NCI-H187 (cell line): ENCODE measurements around the gene ZBTB46.
"Not testable (repeated sequence)": the region's sequence is repeated elsewhere in the genome, so short reads cannot be mapped to it uniquely, and the experiment has no call there.

ENCODE experiments used
- DNase-seq, 2 experiments: peaks; one replicate each; lab custom pipeline; 2025; lab: John Stamatoyannopoulos, UW

Gene ZBTB46, protein sequence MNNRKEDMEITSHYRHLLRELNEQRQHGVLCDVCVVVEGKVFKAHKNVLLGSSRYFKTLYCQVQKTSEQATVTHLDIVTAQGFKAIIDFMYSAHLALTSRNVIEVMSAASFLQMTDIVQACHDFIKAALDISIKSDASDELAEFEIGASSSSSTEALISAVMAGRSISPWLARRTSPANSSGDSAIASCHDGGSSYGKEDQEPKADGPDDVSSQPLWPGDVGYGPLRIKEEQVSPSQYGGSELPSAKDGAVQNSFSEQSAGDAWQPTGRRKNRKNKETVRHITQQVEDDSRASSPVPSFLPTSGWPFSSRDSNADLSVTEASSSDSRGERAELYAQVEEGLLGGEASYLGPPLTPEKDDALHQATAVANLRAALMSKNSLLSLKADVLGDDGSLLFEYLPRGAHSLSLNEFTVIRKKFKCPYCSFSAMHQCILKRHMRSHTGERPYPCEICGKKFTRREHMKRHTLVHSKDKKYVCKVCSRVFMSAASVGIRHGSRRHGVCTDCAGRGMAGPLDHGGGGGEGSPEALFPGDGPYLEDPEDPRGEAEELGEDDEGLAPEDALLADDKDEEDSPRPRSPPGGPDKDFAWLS

DNA sequence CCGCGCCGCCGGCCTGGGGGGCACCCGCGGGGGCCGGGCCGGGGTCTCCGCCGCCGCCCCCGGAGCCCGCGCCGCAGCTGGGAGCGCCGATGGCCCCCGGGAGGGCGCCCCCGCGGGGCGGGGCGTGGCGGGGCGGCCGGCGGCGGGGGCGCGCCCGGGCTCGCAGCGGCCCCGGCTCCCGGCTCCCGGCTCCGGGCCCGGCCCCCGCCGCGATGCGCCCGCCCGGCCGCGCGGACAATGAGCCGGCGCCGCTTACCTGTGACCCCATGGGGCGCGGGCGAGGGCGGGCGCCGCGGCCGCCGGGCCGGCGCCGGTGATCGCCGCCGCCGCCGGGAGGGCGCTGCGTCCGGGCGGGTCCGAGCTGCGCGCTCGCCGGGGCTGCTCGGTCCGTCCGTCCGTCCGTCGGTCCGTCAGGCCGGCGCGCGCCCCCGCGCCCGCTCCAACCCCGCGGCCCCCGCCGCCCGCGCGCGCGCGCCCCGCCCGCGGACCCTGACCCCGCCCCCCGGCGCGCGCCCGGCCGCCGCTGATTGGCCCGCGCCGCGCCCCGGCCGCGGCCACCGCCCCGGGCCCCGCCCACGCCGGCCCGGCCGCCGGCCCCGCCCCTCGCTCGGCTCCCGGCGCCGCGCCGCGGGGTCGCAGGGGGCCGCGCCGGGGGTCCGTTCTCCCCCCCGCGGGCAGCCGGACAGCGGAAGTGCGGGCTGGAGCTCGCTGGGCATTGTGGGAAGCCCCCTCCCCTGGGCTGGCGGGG lies at the start of gene ZBTB46:
Gene ZBTB46 (minus strand): TSS at position 424 of the 748 bp plus-strand sequence. CDS start 40,507 bp downstream, outside the sequence.
- DNase-seq = peak; percentile 18 to 54

DNA sequence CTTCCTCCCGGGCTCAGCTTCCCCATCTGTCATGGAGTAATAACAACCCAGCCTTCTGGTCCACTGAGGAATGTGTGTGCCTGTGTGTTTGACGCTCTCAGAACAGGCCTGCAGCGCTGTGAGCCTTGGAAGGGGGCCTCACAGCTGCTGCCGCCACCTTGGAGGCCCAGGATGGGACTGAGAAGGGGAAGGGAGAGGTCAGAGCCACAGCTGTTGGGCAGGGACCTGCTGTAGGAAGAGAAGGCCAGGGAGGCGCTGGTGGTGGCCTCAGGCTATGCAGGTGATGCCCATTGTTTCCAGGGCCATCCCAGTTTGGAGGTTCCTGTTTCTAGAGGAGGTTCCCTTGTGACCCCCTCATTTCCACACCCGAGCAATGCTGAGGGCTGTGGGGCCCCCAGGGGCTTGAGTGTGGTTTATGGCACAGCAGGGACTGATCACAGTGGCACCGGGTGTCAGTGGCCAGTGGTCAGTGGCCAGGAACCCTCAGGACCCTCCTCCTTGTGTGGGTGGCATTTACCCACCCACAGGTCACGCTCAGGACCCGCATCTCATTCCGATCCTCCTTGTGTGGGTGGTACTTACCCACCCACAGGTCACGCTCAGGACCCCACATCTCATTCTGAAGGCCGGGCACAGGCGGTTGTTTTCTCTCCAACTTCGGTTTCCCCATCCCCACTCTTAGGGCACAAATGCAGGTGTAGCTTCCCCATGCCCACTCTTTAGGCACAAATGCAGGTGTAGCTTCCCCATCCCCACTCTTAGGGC lies 48.0 kb upstream of the ZBTB46 start:
- DNase-seq = no peak

DNA sequence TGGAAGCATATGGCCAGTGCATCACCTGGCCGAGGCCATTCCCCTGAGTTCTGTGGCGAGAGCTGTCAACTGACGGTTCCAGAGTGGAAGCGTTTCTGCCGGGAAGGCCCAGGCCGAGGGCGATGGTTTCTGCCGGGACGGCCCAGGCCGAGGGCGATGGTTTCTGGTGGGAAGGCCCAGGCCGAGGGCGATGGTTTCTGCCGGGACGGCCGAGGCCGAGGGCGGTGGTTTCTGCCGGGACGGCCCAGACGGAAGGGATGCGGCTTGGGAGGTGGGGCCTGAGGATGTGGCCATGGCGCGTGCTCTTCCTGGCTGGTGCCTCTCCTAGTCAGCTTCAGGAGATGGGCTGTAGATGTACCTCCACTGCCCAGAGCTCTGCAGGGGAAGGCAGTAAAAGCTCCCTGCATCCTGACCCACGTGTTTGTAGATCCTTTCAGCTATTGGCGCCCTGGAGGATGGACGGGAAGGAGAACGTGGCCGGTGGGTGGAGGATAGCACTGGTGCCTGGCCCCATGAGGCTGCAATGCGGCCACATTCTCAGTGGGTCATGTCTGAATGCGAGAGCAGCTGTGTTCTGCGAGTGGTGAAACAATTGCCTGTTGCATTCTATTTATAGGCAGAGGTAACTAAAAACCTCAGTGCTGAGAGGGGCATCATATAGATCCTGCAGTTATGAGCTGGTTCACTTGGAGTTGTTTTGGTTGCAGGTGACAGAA lies 46.8 kb upstream of the ZBTB46 start:
- DNase-seq = no peak

DNA sequence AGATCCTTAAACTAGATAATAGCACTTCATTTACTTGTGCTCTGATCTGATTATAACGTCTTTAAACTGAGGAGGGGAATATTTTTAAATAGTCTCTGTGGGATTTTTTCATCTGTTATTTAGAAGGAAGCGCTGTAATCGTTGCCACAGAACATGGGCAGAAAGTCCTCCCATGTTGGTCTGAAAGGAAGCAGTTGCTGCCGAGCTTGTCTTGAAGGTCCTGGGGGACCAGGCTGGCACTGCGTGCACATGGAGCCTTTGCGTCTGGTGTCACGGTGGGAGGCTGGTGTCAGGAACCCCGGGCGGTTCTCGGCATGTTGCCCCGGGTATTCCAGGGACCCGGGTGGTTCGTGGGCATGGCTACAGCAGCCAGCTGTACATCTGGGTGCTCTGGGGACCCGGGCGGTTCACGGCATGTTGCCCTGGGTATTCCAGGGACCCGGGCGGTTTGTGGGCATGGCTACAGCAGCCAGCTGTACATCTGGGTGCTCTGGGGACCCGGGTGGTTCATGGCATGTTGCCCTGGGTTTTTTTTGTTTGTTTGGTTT lies 45.5 kb upstream of the ZBTB46 start:
- no peak for DNase-seq

DNA sequence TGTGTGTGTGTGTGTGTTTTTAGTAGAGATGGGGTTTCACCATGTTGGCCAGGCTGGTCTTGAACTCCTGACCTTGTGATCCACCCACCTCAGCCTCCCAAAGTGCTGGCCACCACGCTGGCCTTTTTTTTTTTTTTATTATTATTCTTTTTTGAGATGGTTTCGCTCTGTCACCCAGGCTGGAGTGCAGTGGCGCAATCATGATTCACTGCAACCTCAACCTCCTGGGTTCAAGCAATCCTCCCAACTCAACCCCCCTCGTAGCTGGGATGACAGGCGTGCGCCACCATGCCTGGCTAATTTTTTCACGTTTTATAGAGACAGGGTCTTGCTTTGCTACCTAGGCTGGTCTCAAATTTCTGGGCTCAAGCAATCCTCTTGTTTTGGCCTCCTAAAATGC lies 43.2 kb upstream of the ZBTB46 start:
- DNase-seq = not testable (repeated sequence)

DNA sequence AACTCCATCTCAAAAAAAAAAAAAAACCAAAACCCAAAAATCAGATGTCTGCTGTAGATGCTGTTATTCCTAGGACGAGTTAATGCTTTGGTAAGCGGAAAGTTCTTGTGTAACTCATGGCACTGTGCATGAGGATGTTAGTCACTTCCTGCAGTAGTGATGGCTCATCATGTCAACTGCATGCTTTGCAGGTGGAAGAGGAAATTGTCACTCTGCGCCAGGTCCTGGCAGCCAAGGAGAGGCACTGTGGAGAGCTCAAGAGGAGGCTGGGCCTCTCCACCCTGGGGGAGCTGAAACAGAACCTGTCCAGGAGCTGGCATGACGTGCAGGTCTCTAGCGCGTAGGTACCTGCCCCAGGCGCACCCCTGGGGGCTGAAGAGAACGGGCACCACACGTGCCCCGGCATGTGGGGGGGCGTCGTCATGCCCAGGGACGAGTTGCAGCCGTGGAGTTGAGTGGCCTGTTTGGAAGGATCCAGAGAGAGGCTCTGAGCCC lies 42.5 kb upstream of the ZBTB46 start:
- DNase-seq = no peak

DNA sequence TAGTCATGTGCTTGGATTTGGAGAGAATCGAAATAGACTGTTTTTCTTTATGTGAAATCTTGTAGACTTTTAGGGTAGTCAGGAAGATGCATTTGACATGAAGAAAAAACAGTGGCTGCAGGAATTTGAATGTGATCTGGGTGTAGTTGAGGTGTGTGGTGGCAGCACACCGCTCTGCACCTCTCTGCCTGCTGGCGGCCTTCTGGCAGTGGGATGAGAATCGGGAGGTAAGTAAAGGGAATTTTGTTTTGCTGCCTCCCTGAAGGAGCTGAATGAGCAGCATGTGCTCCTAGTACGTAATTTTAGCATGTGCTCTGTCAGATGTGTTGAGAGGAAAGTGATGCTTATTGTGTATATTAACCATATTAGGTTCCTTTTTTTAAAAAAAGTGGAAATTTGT lies 37.2 kb upstream of the ZBTB46 start:
- no peak for DNase-seq

DNA sequence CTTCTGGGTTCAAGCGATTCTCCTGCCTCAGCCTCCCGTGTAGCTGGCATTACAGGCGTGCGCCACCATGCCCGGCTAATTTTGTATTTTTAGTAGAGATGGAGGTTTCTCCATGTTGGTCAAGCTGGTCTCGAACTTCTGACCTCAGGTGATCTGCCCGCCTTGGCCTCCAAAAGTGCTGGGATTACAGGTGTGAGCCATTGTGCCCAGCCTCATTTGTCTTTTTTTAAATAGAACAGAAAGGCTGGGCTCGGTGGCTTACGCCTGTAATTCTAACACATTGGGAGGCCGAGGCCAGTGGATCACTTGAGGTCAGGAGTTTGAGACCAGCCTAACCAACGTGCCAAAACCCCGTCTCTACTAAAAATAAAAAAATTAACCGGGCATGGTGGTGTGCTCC lies 36.0 kb upstream of the ZBTB46 start:
- not testable (repeated sequence) for DNase-seq

DNA sequence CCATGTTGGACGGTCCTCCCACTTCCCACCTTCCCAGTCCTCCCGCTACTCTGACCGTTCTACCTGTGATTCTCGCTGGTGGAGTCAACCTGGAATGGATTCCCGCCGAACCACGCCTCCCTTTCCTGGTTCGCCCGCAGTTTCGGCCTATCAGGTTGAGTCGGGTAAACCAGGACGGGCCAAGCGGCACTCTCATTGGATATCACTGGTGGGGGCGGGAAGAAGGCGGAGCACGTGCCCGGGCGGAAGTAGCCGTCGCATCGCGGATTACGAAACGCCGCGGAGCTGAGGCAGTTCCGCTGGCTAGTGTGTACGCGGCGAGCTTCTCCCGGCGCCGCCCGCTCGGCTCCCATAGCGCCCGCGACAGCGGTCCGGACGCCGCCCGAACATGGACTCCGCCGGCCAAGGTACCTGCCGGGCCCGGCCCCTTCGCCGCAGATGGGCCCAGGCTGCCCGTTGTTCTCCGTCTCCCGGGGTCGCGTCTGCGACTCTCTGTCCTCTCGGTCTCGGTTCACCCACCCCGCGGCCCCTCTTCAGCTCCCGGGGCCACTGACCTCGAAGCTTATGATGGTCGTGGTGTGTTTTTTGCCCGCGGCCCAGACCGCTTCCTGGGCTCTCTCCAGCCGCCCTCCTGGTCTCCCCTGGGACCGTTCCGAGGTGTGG lies 34.0 kb upstream of the ZBTB46 start, which contains the start of gene TPD52L2:
Gene TPD52L2 (plus strand): TSS at position 293 of the 663 bp plus-strand sequence. CDS start 96 bp downstream, at position 389.
- peak; percentile 97 to 99 for DNase-seq

DNA sequence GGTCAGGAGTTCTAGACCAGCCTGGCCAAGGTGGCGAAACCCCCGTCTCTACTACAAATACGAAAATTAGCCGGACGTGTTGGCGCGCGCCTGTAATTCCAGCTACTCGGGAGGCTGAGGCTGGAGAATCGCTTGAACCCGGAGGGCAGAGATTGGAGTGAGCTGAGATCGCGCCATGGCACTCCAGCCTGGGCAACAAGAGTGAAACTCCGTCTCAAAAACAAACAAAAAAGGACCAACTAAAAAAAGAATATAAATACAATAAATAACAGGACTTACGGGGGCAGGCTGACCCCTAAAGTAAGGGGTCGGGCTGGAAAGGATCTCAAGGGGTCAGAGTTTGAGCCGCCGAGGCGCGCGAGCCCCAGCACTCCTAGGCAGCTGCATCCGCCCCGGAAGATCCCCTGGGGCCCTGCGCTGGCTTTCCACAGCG lies 33.5 kb upstream of the ZBTB46 start:
- no peak for DNase-seq

DNA sequence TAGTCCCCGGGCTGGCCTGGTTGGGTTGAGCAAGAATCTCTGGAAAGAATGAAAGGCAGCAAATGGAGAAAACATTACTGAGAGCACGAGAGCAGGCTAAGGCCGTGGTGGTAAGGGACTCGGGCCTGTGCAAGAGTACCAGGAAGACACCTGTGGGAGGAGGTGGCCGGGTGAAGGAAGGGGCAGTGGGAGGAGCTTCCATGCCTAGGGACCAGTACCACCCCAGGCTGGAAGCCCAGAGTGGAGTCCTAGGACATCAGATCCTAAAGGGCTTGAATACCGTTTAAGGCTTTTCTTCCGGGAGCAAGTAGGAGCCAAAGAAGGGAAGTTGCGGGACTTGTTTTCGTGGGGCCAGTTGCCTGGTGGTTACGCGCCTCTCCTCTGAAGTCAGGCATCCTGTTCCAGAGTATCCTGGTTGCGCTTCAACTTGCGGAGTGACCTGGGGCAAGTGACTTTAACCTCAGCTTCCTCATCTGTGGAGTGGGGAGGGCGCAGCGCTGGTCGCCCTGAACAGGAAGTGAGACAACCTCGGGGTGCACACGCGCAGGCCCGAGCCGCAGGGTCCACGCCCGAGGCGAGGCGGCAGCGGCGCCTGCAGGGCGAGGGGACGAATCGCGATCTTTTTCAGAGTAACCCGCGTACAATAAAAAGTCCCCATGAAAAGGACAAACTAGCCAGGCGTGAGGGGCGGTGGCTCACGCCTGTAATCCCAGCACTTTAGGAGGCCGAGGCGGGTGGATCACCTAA lies 32.9 kb upstream of the ZBTB46 start:
- DNase-seq = peak; percentile 58 to 65

DNA sequence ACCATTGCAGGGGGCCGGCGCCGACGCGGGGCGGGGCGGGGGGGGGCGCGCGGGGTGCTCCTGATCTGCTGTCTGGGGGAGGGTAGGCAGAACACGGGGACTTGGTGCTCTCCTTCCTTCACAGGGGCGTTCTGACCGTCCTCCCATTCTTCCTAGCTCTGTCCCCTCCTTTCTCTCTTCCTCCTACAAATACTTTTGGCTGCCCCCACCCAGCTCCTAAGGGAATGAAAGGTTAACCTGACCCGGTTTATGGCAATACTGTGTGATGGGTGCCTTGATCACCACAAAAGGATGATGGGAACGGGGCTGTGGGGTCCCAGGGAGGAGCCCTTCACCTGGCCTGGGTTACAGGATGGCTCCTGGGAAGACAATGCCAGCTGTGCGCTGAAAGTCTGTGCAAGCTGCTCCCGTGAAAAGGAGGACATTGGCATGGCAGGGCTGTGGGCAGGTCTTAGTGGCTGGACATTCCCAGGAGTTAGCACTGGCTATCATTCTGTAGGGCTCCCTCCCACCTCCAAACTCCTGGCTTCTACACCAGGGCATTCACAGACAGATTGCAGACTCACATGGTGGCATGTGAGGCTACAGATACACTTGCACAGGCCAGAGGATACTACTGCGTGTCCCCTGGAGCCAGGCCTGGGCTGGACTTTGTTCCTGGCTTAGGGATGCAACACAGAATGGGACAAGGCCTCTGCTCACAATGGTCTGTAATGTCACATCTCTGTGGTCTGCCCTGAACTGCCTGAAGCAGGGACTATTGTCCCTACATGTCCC lies 32.1 kb upstream of the ZBTB46 start:
- no peak for DNase-seq

DNA sequence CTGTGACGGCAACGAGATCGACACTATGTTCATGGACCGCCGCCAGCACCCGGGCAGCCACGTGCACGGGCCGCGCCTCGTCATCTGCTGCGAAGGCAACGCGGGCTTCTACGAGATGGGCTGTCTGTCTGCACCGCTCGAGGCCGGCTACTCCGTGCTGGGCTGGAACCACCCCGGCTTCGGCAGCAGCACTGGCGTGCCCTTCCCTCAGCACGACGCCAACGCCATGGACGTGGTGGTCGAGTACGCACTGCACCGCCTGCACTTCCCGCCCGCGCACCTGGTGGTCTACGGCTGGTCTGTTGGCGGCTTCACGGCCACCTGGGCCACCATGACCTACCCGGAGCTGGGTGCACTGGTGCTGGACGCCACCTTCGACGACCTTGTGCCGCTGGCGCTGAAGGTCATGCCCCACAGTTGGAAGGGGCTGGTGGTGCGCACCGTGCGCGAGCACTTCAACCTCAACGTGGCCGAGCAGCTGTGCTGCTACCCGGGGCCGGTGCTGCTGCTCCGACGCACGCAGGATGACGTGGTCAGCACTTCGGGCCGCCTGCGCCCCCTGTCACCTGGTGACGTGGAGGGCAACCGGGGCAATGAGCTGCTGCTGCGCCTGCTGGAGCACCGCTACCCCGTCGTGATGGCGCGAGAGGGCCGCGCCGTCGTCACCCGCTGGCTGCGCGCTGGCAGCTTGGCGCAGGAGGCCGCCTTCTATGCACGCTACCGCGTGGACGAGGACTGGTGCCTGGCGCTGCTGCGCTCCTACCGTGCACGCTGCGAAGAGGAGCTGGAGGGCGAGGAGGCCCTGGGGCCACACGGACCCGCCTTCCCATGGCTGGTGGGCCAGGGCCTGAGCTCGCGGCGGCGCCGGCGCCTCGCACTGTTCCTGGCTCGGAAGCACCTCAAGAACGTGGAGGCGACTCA lies 31.2 kb upstream of the ZBTB46 start:
- DNase-seq = no peak

DNA sequence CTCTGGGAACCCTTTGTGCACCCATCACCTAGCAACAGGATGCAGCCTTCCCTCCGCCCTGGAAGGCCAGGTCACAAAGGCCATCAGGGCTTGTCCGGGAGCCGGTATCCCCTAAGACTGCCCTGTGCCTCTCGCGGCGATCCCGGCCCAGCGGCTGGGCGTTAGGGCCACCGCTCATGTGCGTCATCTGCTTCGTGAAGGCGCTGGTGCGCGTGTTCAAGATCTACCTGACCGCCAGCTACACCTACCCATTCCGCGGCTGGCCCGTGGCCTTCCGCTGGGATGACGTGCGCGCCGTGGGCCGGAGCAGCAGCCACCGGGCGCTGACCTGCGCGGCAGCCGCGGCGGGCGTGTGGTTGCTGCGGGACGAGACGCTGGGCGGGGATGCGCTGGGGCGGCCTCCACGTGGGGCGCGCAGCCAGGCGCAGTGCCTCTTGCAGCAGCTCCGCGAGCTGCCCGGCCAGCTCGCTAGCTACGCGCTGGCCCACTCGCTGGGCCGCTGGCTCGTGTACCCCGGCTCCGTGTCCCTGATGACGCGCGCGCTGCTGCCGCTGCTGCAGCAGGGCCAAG lies 30.4 kb upstream of the ZBTB46 start, which contains the start of gene ABHD16B:
Gene ABHD16B (plus strand): TSS at position 134 of the 570 bp plus-strand sequence. CDS start 43 bp downstream, at position 177.
- DNase-seq = no peak

DNA sequence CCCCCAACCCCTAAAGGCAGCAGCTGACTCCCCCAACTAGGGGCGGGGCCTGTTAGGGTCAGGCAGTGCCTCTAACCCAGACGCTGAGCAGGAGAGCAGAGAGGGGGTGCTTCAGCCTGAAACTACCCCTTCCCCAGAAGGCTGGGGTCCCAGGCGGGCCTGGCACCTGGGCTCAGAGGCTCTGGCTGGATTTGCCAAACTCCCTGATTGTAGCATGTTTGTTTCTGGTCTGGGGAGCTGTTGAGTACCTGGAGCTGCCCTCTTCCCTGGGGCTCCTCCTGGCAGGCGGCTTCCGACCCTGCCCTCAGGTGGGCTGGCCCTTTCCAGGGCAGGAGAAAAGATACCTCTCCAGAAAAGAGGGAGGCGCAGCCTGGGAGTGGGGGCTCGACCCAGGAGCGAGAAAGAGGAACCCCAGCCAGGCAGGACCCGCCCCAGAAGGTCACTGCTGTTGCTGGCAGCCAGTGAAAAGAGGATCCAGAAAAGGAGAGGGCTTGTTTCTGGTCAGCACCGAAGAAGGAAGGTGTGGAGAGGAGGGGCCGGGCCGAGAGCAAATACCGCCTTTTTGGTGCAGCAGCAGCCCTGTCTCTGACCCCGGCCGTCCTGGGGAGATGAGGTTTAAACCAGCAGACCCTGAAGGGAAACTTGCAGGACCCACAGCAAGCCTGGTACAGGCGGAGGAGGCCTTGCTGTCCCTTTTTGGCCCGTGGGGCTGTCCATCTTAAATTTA lies 29.4 kb upstream of the ZBTB46 start:
- DNase-seq = no peak

DNA sequence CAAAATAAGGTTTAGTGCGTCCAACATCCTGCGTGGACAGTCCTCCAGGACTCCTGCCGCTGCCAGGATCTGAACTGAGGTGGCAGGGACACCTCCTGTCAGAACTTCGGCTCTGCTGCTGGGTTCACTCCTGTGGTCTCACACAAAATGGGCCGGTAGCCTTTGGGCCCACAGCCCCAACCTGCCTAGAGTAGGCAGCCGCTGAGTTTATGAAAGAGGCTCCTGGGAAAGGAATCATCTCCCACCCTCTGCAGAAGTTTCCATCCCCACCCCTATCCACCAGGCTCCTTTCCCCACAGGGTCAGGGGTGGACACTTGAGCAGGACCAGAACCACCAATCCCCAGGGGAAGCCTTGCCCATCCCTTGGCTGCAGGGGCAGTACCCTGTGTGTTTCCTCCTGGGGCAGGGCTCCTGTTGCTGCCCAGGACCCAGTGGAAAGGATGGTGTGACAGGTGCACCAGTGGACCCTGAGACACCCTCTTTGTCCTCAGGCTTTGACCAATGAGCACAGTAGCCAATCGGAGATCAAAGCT lies 28.2 kb upstream of the ZBTB46 start:
- no peak for DNase-seq
